Measurements from ENCODE around the gene DLX1. TPM values are rescaled to one million over a fixed set of nuclear protein-coding genes. Genes with fewer than 3 reads are reported as not detected.

Gene DLX1
- total and polyA plus RNA-seq, 9 of the 15 experiments (the other 6 are each of a cell fraction or from before 2014, with no cell fraction given): 1.9 to 26.2 (median 9.6) TPM

GRCh38 chr2:172046080-172046678 lies 39.1 kb upstream of the DLX1 start (continued):
- TF ChIP-seq HDAC3 (IDR thresholded peaks at IDR 0.05; ENCODE audit: borderline replicate concordance, partially characterized antibody) (peak; percentile 86), CEBPB (tag; IDR thresholded peaks at IDR 0.05) (peak; percentile 34; the same call in 1 of the 2 replicates), FOXA3 (CRISPR knock-in tag; conservative IDR thresholded peaks at IDR 0.05 in 1 of 2, IDR thresholded peaks at IDR 0.05 in 1 of 2) (peak in 1 of 2 experiments; percentile 87; a peak in 2 of 4 replicates), NR2C1 (IDR thresholded peaks at IDR 0.05) (peak; percentile 34; the same call in 1 of the 2 replicates), NR2C1 (tag; IDR thresholded peaks at IDR 0.05) (no peak), RNF2 (IDR thresholded peaks at IDR 0.05) (peak; percentile 90; the same call in 1 of the 2 replicates), L3MBTL2 (IDR thresholded peaks at IDR 0.05) (peak; percentile 20; the same call in 1 of the 2 replicates), ZNF589 (CRISPR knock-in tag; IDR thresholded peaks at IDR 0.05; ENCODE audit: low read depth) (peak; percentile 83), ARNT (IDR thresholded peaks at IDR 0.05) (peak in 1 of 2 experiments; percentile 84; a peak in 1 of 4 replicates), RBM34 (IDR thresholded peaks at IDR 0.05; ENCODE audit: borderline replicate concordance, insufficient read depth, low read length) (no peak), ZSCAN32 (CRISPR knock-in tag; IDR thresholded peaks at IDR 0.05) (peak; percentile 86), CTBP1 (IDR thresholded peaks at IDR 0.05; ENCODE audit: borderline replicate concordance) (peak; percentile 63; the same call in 1 of the 2 replicates), GATA2 (CRISPR knock-in tag; IDR thresholded peaks at IDR 0.05) (no peak), C11orf30 (IDR thresholded peaks at IDR 0.05; ENCODE audit: low read depth) (0 out of 2 replicates have a peak, but pooled peaks have one; percentile 8), ZKSCAN8 (CRISPR knock-in tag; IDR thresholded peaks at IDR 0.05) (no peak), STAT5A (IDR thresholded peaks at IDR 0.05; ENCODE audit: borderline replicate concordance, low read length) (0 out of 2 replicates have a peak, but pooled peaks have one; percentile 29), ZBTB1 (CRISPR knock-in tag; IDR thresholded peaks at IDR 0.05; ENCODE audit: borderline replicate concordance, low read depth) (no peak), DPF2 (IDR thresholded peaks at IDR 0.05) (peak; percentile 84; the same call in 1 of the 2 replicates), BACH1 (tag; IDR thresholded peaks at IDR 0.05) (peak; percentile 50; the same call in 1 of the 2 replicates), MTA1 (IDR thresholded peaks at IDR 0.05; ENCODE audit: borderline replicate concordance) (peak; percentile 53; the same call in 1 of the 2 replicates), KDM1A (IDR thresholded peaks at IDR 0.05) (0 out of 4 replicates have a peak, but pooled peaks of 1 of the 2 experiments have one; percentile 13), FIP1L1 (IDR thresholded peaks at IDR 0.05; ENCODE audit: low read depth, low read length, poor library complexity, severe bottlenecking) (no peak)
- TF ChIP-seq, protein P1, sequence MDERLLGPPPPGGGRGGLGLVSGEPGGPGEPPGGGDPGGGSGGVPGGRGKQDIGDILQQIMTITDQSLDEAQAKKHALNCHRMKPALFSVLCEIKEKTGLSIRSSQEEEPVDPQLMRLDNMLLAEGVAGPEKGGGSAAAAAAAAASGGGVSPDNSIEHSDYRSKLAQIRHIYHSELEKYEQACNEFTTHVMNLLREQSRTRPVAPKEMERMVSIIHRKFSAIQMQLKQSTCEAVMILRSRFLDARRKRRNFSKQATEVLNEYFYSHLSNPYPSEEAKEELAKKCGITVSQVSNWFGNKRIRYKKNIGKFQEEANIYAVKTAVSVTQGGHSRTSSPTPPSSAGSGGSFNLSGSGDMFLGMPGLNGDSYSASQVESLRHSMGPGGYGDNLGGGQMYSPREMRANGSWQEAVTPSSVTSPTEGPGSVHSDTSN (CRISPR knock-in tag; IDR thresholded peaks at IDR 0.05; ENCODE audit: low read depth): peak; percentile 92; the same call in 1 of the 2 replicates
- TF ChIP-seq, protein P1 (tag; conservative IDR thresholded peaks at IDR 0.05; ENCODE audit: low read depth): peak; percentile 100
- TF ChIP-seq, protein P2, sequence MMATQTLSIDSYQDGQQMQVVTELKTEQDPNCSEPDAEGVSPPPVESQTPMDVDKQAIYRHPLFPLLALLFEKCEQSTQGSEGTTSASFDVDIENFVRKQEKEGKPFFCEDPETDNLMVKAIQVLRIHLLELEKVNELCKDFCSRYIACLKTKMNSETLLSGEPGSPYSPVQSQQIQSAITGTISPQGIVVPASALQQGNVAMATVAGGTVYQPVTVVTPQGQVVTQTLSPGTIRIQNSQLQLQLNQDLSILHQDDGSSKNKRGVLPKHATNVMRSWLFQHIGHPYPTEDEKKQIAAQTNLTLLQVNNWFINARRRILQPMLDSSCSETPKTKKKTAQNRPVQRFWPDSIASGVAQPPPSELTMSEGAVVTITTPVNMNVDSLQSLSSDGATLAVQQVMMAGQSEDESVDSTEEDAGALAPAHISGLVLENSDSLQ (IDR thresholded peaks at IDR 0.05): peak; percentile 98
- TF ChIP-seq, protein P3, sequence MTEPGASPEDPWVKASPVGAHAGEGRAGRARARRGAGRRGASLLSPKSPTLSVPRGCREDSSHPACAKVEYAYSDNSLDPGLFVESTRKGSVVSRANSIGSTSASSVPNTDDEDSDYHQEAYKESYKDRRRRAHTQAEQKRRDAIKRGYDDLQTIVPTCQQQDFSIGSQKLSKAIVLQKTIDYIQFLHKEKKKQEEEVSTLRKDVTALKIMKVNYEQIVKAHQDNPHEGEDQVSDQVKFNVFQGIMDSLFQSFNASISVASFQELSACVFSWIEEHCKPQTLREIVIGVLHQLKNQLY (CRISPR knock-in tag; conservative IDR thresholded peaks at IDR 0.05): no peak

All from K562 (cell line).